ENCODE measurements around the gene KCND3.

DNA sequence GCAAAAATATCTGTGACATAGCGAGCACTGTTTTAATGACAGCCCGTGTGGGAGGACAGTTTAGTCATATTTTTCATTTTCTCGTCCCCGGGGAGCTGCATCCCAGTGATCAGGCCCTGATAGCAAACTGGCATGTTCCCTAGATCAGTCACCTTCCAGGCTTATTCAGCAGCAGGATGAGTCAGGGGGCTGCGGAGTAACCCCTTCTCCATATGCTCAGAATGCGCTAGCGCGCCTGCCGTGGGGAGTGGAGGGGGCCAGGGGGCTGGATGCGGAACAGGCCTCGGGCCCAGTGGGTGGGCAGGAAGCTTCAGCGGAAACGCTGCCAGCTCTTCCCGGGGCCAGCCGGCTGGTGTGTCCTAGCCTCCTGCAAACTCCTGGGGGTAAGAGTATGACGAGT is 94.0 kb downstream of the KCND3 start:
- TF ChIP-seq, protein P1, sequence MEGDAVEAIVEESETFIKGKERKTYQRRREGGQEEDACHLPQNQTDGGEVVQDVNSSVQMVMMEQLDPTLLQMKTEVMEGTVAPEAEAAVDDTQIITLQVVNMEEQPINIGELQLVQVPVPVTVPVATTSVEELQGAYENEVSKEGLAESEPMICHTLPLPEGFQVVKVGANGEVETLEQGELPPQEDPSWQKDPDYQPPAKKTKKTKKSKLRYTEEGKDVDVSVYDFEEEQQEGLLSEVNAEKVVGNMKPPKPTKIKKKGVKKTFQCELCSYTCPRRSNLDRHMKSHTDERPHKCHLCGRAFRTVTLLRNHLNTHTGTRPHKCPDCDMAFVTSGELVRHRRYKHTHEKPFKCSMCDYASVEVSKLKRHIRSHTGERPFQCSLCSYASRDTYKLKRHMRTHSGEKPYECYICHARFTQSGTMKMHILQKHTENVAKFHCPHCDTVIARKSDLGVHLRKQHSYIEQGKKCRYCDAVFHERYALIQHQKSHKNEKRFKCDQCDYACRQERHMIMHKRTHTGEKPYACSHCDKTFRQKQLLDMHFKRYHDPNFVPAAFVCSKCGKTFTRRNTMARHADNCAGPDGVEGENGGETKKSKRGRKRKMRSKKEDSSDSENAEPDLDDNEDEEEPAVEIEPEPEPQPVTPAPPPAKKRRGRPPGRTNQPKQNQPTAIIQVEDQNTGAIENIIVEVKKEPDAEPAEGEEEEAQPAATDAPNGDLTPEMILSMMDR (IDR thresholded peaks at IDR 0.05) = no peak
- TF ChIP-seq POLR2A (IDR thresholded peaks at IDR 0.05) = no peak
